Iris pigment epithelial cell (primary cell): ENCODE measurements around the gene ZBED5.
"Not testable (repeated sequence)": the region's sequence is repeated elsewhere in the genome, so short reads cannot be mapped to it uniquely, and the experiment has no call there.

Experiments
- DNase-seq: peaks from one replicate; pipeline ENCODE4 v3.0.0-alpha.2; 2011; ENCODE audit warnings: low read depth

ZBED5 gene

GRCh38 chr11:10838083-10838482, 19.8 kb downstream of the ZBED5 start:
- peak; percentile 15 for DNase-seq

GRCh38 chr11:10836884-10837283, 21.0 kb downstream of the ZBED5 start:
- not testable (repeated sequence) for DNase-seq

GRCh38 chr11:10829139-10829538, 28.7 kb downstream of the ZBED5 start:
- no peak for DNase-seq

DNA sequence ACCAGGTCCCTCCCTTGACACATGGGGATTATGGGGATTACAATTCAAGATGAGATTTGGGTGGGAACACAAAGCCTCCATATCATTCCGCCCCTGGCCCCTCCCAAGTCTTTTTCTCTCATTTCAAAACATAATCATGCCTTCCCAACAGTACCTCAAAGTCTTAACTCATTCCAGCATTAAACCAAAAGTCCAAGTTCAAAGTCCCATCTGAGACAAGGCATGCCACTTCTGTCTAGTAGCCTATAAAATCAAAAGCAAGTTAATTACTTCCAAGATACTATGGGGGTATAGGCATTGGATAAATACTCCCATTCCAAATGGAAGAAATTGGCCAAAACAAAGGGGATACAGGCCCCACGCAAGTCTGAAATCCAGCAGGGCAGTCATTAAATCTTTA, 29.5 kb downstream of the ZBED5 start:
- no peak for DNase-seq

GRCh38 chr11:10824888-10825287, 33.0 kb downstream of the ZBED5 start:
- DNase-seq: no peak

DNA sequence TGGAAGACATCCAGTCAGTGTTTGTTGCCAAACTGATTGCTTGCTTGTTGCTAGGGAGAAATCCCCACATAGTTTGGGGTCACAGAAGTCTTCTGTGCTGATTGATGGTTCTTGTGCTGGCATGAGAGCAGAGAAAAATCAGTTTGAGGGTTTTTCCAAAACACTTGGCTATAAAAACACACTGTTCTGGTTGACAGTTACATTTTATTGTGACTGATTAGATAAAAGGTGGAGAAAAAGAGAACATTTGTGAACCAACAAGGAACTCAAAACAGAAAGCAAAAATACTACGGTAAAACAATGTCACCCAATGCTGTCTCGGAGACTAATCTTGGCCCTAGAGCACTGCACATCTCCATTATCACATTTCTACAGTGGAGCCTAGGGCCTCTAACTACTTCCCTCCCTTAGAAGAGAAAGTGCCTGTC, 34.7 kb downstream of the ZBED5 start:
- DNase-seq: no peak

GRCh38 chr11:10822491-10822890, 35.4 kb downstream of the ZBED5 start:
- DNase-seq: not testable (repeated sequence)

DNA sequence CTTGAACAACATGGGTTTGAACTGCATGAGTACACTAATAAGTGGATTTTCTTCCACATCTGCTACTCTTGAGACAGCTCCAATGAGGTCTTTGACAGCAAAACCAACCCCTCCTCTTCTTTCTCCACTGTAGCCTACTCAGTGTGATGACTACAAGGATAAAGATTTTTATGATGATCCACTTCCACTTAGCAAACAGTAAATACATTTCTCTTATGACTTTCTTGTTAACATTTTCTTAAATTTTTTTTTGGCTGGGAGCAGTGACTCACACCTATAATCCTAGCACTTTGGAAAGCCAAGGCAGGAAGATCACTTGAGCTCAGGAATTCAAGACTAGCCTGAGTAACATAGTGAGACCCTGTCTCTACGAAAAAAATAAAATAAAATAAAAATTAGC, 39.3 kb downstream of the ZBED5 start:
- peak; percentile 84 for DNase-seq

- no peak for DNase-seq
Measured at GRCh38 chr11:10813945-10814344, 43.9 kb downstream of the ZBED5 start.

- DNase-seq: peak; percentile 68
Measured at GRCh38 chr11:10809373-10810160, 48.3 kb downstream of the ZBED5 start.

DNA sequence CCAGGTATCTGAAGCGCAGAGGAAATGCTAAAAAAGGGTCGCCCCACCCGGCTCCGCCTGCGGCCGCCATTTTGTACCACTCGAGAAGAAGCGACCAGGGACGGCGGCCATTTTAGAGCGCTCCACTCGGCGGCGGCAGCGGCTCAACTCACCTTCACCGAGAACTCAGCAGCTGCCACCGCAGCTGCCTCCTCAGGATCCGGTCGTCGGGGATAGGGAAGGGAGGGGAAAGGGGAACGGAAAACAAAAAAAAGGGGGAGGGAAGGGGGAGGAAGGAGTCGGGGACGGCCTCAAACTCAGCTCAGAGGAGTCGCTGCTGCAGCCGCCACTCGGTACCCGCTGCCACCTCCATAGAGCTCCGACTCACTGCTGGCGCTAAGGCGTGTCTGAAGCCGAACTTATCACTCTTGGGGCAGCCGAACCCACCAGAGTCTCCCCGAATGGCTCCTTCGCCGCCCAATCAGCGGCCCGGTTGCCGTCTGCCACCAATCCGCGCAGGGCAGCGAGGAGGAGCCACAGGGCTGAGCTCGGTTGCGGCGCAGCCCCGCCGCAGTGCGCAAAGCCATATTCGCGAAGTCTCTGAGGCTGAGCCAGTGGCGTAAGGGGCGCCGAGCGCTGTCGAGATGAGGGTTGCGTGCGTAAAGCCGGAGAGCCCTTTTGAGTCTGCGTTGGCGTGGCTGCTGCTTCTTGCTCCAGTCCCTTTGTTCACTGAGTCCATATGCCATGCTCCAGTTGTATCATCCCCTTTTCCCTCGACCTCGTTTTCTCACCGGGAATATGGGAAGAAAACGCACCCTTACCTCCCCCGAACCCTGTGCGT, 49.1 kb downstream of the ZBED5 start, which contains the start of gene EIF4G2:
Gene EIF4G2, minus strand, starts transcription at position 374 of the 820 bp plus-strand sequence.
- peak; percentile 99 for DNase-seq

DNA sequence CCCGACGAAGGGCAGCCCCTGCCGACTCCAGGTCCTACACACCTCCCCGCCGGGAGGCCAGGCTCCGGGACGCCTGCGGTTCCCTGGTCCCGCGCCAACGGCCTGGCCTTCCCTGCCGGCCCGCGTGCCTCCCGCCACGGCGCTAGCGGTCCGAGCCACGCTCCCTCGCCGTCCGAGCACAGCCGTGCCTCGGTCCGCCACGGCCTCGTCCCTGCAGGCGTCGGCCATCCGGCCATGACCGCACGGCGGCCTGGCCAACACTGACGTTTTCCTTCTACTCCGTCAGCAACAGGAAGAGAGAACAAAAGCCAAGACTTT, 49.7 kb downstream of the ZBED5 start:
- DNase-seq: no peak

DNA sequence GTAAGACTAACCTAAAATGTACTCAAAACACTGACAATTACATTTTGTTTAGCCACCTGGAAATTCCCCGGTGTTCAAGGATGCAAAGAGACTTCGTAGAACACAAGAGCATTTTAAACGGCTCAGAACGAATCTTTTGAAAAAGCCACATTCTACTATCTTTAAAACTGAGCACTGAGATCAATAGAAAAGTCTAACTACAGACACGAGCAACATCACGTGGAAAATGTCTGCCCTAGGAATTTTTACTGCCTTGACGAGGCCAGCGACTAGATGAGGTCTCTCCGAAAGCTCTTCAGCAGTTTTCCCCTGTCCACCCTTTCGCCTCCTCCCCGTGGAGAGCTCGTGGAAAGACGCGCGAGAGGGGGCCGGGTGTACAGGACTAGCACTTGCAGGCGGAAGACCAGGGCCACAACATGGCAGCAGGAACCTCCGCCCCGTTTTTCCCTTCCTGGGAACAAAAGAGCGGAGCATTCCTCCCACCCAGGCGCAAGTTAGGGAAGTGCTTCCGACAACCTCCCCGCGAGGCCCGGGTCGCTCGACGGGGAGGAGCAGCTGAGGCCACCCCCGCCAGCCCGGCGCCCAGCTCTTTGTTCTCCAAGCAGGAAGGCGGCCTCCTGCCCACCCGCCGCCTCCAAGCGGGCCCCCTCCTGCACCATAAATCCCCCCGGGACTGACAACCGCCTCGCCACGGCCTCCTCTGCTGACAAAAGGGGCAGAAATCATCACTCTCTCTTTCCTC, 50.2 kb downstream of the ZBED5 start:
- peak; percentile 64 for DNase-seq

DNA sequence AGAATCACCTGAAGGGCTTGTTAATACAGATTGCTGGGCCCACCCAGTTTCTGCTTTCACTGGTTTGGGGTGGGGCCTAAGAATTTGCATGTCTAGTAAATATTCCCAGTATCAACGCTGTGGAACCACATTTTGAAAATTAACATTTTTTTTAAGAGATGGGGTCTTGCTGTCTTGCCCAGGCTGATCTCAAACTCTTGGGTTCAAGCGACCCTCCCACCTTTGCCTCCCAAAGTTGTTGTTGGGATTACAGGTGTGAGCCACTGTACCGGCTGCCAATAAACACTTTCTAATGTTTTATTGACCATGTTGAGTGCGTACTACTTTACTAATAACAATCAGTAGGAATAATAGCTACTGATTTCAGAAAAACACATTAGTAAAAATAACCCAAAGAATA, 51.6 kb downstream of the ZBED5 start:
- no peak for DNase-seq

GRCh38 chr11:10805741-10806140, 52.1 kb downstream of the ZBED5 start:
- no peak for DNase-seq

GRCh38 chr11:10803676-10804075, 54.2 kb downstream of the ZBED5 start:
- no peak for DNase-seq
